HepG2 (cell line): ENCODE data around the gene SERPINA3. TPM values are rescaled to one million over a fixed set of nuclear protein-coding genes. Genes with fewer than 3 reads are reported as not detected.

Source experiments
- BRCA1 ChIP-seq: sonication (generic); formaldehyde crosslinking; IDR thresholded peaks from 2 replicates; pipeline ENCODE4 v1.4.0; 2020; ENCODE audit warnings: missing genetic modification reagents
- HNRNPL ChIP-seq: fragments of 200-400 bp; formaldehyde crosslinking; IDR thresholded peaks from 2 replicates; pipeline ENCODE4 v1.6.1; 2017; ENCODE audit warnings: mild to moderate bottlenecking, low read depth, low read length
- KLF15 ChIP-seq: sonication (generic); formaldehyde crosslinking; IDR thresholded peaks from 2 replicates; pipeline ENCODE4 v1.8.1; 2023; ENCODE audit warnings: borderline replicate concordance, mild to moderate bottlenecking, inconsistent platforms, missing genetic modification reagents, mixed read lengths
- MED13 ChIP-seq: sonication (generic); formaldehyde crosslinking; IDR thresholded peaks from 2 replicates; pipeline ENCODE4 v1.5.0; 2020; ENCODE audit warnings: missing genetic modification reagents
- NFIB ChIP-seq: sonication (generic); formaldehyde crosslinking; IDR thresholded peaks from 2 replicates; pipeline ENCODE4 v1.9.0; 2021; ENCODE audit warnings: missing genetic modification reagents, mild to moderate bottlenecking, borderline replicate concordance
- NFYC ChIP-seq: IDR thresholded peaks from 2 replicates; pipeline ENCODE4 v1.6.1; 2016; ENCODE audit warnings: missing genetic modification reagents, missing compliant biosample characterization
- REPIN1 ChIP-seq: sonication (generic); formaldehyde crosslinking; IDR thresholded peaks from 2 replicates; pipeline ENCODE4 v1.8.0; 2022; ENCODE audit warnings: missing genetic modification reagents, low read depth, mild to moderate bottlenecking, borderline replicate concordance
- SCMH1 ChIP-seq: sonication (generic); formaldehyde crosslinking; IDR thresholded peaks from 2 replicates; pipeline ENCODE4 v1.9.0; 2021; ENCODE audit warnings: missing genetic modification reagents, mild to moderate bottlenecking, borderline replicate concordance
- SKIL ChIP-seq: sonication (generic); formaldehyde crosslinking; IDR thresholded peaks from 2 replicates; pipeline ENCODE4 v1.8.0; 2022; ENCODE audit warnings: missing genetic modification reagents, mild to moderate bottlenecking, moderate library complexity, borderline replicate concordance
- TAF15 ChIP-seq: fragments of 200-400 bp; formaldehyde crosslinking; IDR thresholded peaks from one replicate; pipeline ENCODE4 v1.6.1; 2018; ENCODE audit warnings: mild to moderate bottlenecking, low read depth, low read length; ENCODE audit not compliant: poor library complexity, severe bottlenecking
- ZBTB44 ChIP-seq: sonication (generic); formaldehyde crosslinking; IDR thresholded peaks from 2 replicates; pipeline ENCODE4 v1.4.0; 2020; ENCODE audit warnings: missing genetic modification reagents
- ZMYM3 ChIP-seq: sonication (generic); formaldehyde crosslinking; IDR thresholded peaks from 2 replicates; pipeline ENCODE4 v1.5.1; 2020; ENCODE audit warnings: mild to moderate bottlenecking, missing genetic modification reagents
- ZNF124 ChIP-seq: sonication (generic); formaldehyde crosslinking; IDR thresholded peaks from 2 replicates; pipeline ENCODE4 v1.4.0; 2020; ENCODE audit warnings: missing genetic modification reagents
- ZNF138 ChIP-seq: sonication (generic); formaldehyde crosslinking; IDR thresholded peaks from 2 replicates; pipeline ENCODE4 v1.5.0; 2020; ENCODE audit warnings: mild to moderate bottlenecking, low read depth, missing genetic modification reagents
- ZNF33B ChIP-seq: sonication (generic); formaldehyde crosslinking; IDR thresholded peaks from 2 replicates; pipeline ENCODE4 v1.5.1; 2020; ENCODE audit warnings: mild to moderate bottlenecking, missing genetic modification reagents
- polyA plus RNA-seq, 8 experiments: library from polyadenylated mRNA; depleted of rRNA in 3 of 8; stranded (reverse) in 7 of 8; unstranded in 1 of 8; fragments of >200 nt; fragmentation: Illumina TruSeq in 4 of 8; extraction: Trizol in 4 of 8; gene quantifications; 2 replicates each; pipeline versions ENCODE4 v1.2.1 to v1.2.3, GENCODE V29; 2011 to 2016; ENCODE audit warnings: low read depth in 4 of 8, missing spikeins in 1 of 8, mixed read lengths in 1 of 8; ENCODE audit not compliant: insufficient read depth in 1 of 8
- total RNA-seq, 5 experiments: library from RNA; depleted of rRNA; stranded (reverse); fragments of >200 nt; fragmentation: Illumina TruSeq; extraction: Trizol; gene quantifications; 2 replicates each; pipeline ENCODE4 v1.2.3, GENCODE V29; 2016; ENCODE audit warnings: low read depth in 1 of 5
- TF ChIP-seq, protein P1 (sequence below): sonication (generic); formaldehyde crosslinking; IDR thresholded peaks from 2 replicates; pipeline ENCODE4 v1.5.0; 2020; ENCODE audit warnings: missing genetic modification reagents
- TF ChIP-seq, protein P2 (sequence below): sonication (generic); formaldehyde crosslinking; IDR thresholded peaks from 2 replicates; pipeline ENCODE4 v1.9.0; 2021; ENCODE audit warnings: missing genetic modification reagents, mild to moderate bottlenecking, borderline replicate concordance
- TF ChIP-seq, protein P3 (sequence below): sonication (generic); formaldehyde crosslinking; IDR thresholded peaks from 2 replicates; pipeline ENCODE4 v1.4.0; 2020; ENCODE audit warnings: mild to moderate bottlenecking, missing genetic modification reagents
- TF ChIP-seq, protein P4 (sequence below): sonication (generic); formaldehyde crosslinking; IDR thresholded peaks from 2 replicates; pipeline ENCODE4 v1.8.1; 2023; ENCODE audit warnings: mild to moderate bottlenecking, moderate library complexity, missing genetic modification reagents

SERPINA3 gene
- total and polyA plus RNA-seq, 2 of the 13 experiments (the other 11 are each of a cell fraction or from before 2014, with no cell fraction given): 825 to 2,200 TPM

- no peak for TF ChIP-seq ZBTB44 (CRISPR knock-in tag)
- TF ChIP-seq, protein P1, sequence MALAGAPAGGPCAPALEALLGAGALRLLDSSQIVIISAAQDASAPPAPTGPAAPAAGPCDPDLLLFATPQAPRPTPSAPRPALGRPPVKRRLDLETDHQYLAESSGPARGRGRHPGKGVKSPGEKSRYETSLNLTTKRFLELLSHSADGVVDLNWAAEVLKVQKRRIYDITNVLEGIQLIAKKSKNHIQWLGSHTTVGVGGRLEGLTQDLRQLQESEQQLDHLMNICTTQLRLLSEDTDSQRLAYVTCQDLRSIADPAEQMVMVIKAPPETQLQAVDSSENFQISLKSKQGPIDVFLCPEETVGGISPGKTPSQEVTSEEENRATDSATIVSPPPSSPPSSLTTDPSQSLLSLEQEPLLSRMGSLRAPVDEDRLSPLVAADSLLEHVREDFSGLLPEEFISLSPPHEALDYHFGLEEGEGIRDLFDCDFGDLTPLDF (CRISPR knock-in tag): peak; percentile 64; the same call in 1 of the 2 replicates
- no peak for TF ChIP-seq KLF15
- TF ChIP-seq HNRNPL: no peak
- peak; percentile 56 for TF ChIP-seq ZMYM3 (CRISPR knock-in tag)
- no peak for TF ChIP-seq NFIB (CRISPR knock-in tag)
- no peak for TF ChIP-seq SCMH1 (CRISPR knock-in tag)
- 0 out of 2 replicates have a peak, but pooled peaks have one; percentile 3 for TF ChIP-seq ZNF33B (CRISPR knock-in tag)
- TF ChIP-seq REPIN1 (CRISPR knock-in tag): peak; percentile 83; the same call in 1 of the 2 replicates
- no peak for TF ChIP-seq TAF15
- TF ChIP-seq, protein P2, sequence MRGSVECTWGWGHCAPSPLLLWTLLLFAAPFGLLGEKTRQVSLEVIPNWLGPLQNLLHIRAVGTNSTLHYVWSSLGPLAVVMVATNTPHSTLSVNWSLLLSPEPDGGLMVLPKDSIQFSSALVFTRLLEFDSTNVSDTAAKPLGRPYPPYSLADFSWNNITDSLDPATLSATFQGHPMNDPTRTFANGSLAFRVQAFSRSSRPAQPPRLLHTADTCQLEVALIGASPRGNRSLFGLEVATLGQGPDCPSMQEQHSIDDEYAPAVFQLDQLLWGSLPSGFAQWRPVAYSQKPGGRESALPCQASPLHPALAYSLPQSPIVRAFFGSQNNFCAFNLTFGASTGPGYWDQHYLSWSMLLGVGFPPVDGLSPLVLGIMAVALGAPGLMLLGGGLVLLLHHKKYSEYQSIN (CRISPR knock-in tag): no peak
- TF ChIP-seq, protein P3, sequence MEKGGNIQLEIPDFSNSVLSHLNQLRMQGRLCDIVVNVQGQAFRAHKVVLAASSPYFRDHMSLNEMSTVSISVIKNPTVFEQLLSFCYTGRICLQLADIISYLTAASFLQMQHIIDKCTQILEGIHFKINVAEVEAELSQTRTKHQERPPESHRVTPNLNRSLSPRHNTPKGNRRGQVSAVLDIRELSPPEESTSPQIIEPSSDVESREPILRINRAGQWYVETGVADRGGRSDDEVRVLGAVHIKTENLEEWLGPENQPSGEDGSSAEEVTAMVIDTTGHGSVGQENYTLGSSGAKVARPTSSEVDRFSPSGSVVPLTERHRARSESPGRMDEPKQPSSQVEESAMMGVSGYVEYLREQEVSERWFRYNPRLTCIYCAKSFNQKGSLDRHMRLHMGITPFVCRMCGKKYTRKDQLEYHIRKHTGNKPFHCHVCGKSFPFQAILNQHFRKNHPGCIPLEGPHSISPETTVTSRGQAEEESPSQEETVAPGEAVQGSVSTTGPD (CRISPR knock-in tag): peak; percentile 73
- TF ChIP-seq MED13 (CRISPR knock-in tag): peak; percentile 96
- peak; percentile 72; the same call in 1 of the 2 replicates for TF ChIP-seq ZNF124
- TF ChIP-seq, protein P4, sequence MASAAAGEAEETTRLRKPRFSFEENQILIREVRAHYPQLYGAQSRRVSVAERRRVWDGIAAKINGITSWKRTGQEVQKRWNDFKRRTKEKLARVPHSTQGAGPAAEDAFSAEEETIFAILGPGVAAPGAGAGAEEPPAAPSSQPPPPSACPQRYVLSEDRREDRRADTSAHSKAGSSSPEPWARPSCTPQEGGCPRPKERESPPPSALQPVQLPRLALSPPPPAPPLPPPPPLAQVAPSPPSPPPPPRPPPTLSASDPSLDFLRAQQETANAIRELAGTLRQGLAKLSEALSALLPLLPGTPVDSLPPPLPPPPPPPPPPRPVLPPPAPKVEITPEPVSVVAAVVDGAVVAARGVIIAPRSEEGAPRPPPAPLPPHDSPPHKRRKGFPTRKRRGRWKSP (CRISPR knock-in tag): peak; percentile 78; the same call in 1 of the 2 replicates
- peak; percentile 41; the same call in 1 of the 2 replicates for TF ChIP-seq NFYC (CRISPR knock-in tag)
- TF ChIP-seq SKIL (CRISPR knock-in tag): peak; percentile 99
- TF ChIP-seq BRCA1: 0 out of 2 replicates have a peak, but pooled peaks have one; percentile 75
- no peak; the same call in 1 of the 2 replicates for TF ChIP-seq ZNF138 (CRISPR knock-in tag)
Measured at GRCh38 chr14:94598816-94599655, 13.2 kb upstream of the SERPINA3 start (continued).
